HG03060 (cell line): ENCODE results near the gene FER1L5.

Experiments used
- ATAC-seq: cut with Tn5 transposase; IDR thresholded peaks from one replicate; pipeline ENCODE4 v1.9.1; 2021; ENCODE audit warnings: low read depth, moderate number of reproducible peaks; ENCODE audit not compliant: unreplicated experiment

FER1L5 gene

GRCh38 chr2:96642564-96643360 is at the start of gene FER1L5:
Gene FER1L5 (plus strand): TSS chr2:96642764. CDS start chr2:96642837, 73 bp downstream.
- no peak for ATAC-seq

- no peak for ATAC-seq
These were observed 48.3 kb upstream of the FER1L5 start for GRCh38 chr2:96594282-96594681.

GRCh38 chr2:96594691-96595152 is 47.8 kb upstream of the FER1L5 start:
- ATAC-seq: no peak

GRCh38 chr2:96596596-96596995 is 46.0 kb upstream of the FER1L5 start:
- no peak for ATAC-seq

GRCh38 chr2:96599941-96600340 is 42.6 kb upstream of the FER1L5 start:
- no peak for ATAC-seq

- no peak for ATAC-seq
These were observed 40.9 kb upstream of the FER1L5 start for GRCh38 chr2:96601382-96602292.

- no peak for ATAC-seq
These were observed 40.2 kb upstream of the FER1L5 start for GRCh38 chr2:96602330-96602823.

- no peak for ATAC-seq
These were observed 38.5 kb upstream of the FER1L5 start for GRCh38 chr2:96604104-96604503.

GRCh38 chr2:96608469-96609455 is 33.8 kb upstream of the FER1L5 start:
- no peak for ATAC-seq

- no peak for ATAC-seq
These were observed 26.4 kb upstream of the FER1L5 start for GRCh38 chr2:96616128-96616527.

- no peak for ATAC-seq
These were observed 26.0 kb upstream of the FER1L5 start for GRCh38 chr2:96616535-96616934.

- no peak for ATAC-seq
These were observed 25.6 kb upstream of the FER1L5 start for GRCh38 chr2:96617012-96617411.

GRCh38 chr2:96618596-96619283 is 23.8 kb upstream of the FER1L5 start:
- no peak for ATAC-seq

- ATAC-seq: no peak
These were observed 20.0 kb upstream of the FER1L5 start for GRCh38 chr2:96622544-96622943.

GRCh38 chr2:96623116-96623515 is 19.4 kb upstream of the FER1L5 start:
- ATAC-seq: no peak

GRCh38 chr2:96625571-96626552 is 16.7 kb upstream of the FER1L5 start:
- no peak for ATAC-seq

- ATAC-seq: no peak
These were observed 16.0 kb upstream of the FER1L5 start for GRCh38 chr2:96626553-96626942.

GRCh38 chr2:96631804-96632435 is 10.6 kb upstream of the FER1L5 start:
- ATAC-seq: no peak
